HG02763 (cell line): ENCODE measurements around the gene SLIT2.

Source experiments
- ATAC-seq: cut with Tn5 transposase; IDR thresholded peaks from one replicate; pipeline ENCODE4 v1.9.1; 2021; ENCODE audit warnings: mild to moderate bottlenecking, moderate library complexity; ENCODE audit not compliant: unreplicated experiment

SLIT2 gene

GRCh38 chr4:20299515-20299914 is 47.8 kb downstream of the SLIT2 start:
- ATAC-seq = no peak

DNA sequence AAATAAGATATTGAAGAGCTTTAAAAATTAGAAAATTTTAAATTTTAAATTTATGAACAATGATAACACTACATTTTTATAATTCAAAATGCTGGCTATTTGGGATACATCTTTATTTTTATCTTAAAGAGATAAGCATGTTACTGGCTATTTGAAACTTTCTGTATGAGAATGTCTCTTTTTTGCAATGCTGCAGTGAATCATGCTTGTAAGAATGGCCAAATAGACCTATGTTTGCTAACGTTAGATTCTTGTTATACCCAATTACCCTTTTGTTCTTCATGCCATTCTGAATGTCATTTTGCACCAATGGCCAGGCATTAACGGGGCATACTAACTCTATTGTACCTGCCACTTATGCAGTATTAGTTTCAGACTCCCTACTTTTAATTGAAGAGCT is 49.5 kb downstream of the SLIT2 start:
- no peak for ATAC-seq
